IMR-90 (cell line): Measurements from ENCODE around the gene TSPAN14. TPM values are rescaled to one million over a fixed set of nuclear protein-coding genes. Genes with fewer than 3 reads are reported as not detected.

Source experiments
- ATAC-seq: fragments of 200-7000 bp; cut with Tn5 transposase; 2 replicates; pipeline ENCODE4 v1.9.1; 2020; ENCODE audit warnings: low read depth, mild to moderate bottlenecking, moderate library complexity
- BruUV-seq: library from RNA; stranded (reverse); fragments of 400-500 nt; replicated peaks from 2 replicates; lab custom pipeline; 2021; lab: Mats Ljungman, UMichigan
- CTCF ChIA-PET: fragments of 300-600 bp; formaldehyde crosslinking; extraction: SDS; loops from one replicate; lab custom pipeline; 2021; ENCODE audit warnings: antibody characterized with exemption; lab: Yijun Ruan, JAX
- POLR2A ChIA-PET: fragments of 300-600 bp; sonication (Branson Sonifier 250); formaldehyde crosslinking; loops from one replicate; lab custom pipeline; 2022; ENCODE audit warnings: antibody characterized with exemption; ENCODE audit not compliant: unreplicated experiment; lab: Charles Lee
- DNase-seq: peaks from one replicate; pipeline ENCODE4 v3.0.0; 2013
- H2AFZ ChIP-seq: replicated peaks from 2 replicates; pipeline ENCODE3; 2013; ENCODE audit warnings: low read length, mild to moderate bottlenecking; ENCODE audit not compliant: poor library complexity
- H2AK5ac ChIP-seq: 2 replicates; pipeline ENCODE4 v1.6.1; 2013; ENCODE audit warnings: low read depth, low read length, inconsistent platforms
- H2AK9ac ChIP-seq: replicated peaks from 2 replicates; pipeline ENCODE3; 2013; ENCODE audit warnings: mild to moderate bottlenecking, low read depth, low read length, moderate library complexity; ENCODE audit not compliant: poor library complexity
- H2BK120ac ChIP-seq: 2 replicates; pipeline ENCODE4 v1.6.1; 2013; ENCODE audit warnings: low read depth, low read length, inconsistent platforms
- H2BK15ac ChIP-seq: 3 replicates; pipeline ENCODE4 v1.6.1; 2013; ENCODE audit warnings: low read depth, low read length, inconsistent platforms
- H2BK20ac ChIP-seq: 2 replicates; pipeline ENCODE4 v1.6.1; 2013; ENCODE audit warnings: low read depth, mild to moderate bottlenecking, inconsistent platforms, low read length, moderate library complexity
- H2BK5ac ChIP-seq: 2 replicates; pipeline ENCODE4 v1.6.1; 2013; ENCODE audit warnings: mild to moderate bottlenecking, low read depth, low read length, inconsistent platforms; ENCODE audit not compliant: poor library complexity, severe bottlenecking
- H3K14ac ChIP-seq: replicated peaks from 2 replicates; pipeline ENCODE4 v1.6.1; 2013; ENCODE audit warnings: low read depth, low read length, inconsistent platforms
- H3K18ac ChIP-seq: 2 replicates; pipeline ENCODE4 v1.6.1; 2013; ENCODE audit warnings: low read depth, low read length, control low read depth
- H3K23ac ChIP-seq: 2 replicates; pipeline ENCODE4 v1.6.1; 2013; ENCODE audit warnings: low read depth, low read length, inconsistent platforms
- H3K27ac ChIP-seq: 2 replicates; pipeline ENCODE4 v1.5.1; 2013; ENCODE audit warnings: mild to moderate bottlenecking, control low read depth, low read length; ENCODE audit not compliant: insufficient read depth
- H3K27me3 ChIP-seq: 2 replicates; pipeline ENCODE4 v1.6.1; 2013; ENCODE audit warnings: low read length; ENCODE audit not compliant: control insufficient read depth, insufficient read depth
- H3K36me3 ChIP-seq: 2 replicates; pipeline ENCODE4 v1.6.1; 2013; ENCODE audit warnings: low read length, mixed read lengths; ENCODE audit not compliant: control insufficient read depth, insufficient read depth
- H3K4ac ChIP-seq: 2 replicates; pipeline ENCODE4 v1.6.1; 2013; ENCODE audit warnings: low read depth, low read length, inconsistent platforms
- H3K4me1 ChIP-seq: 2 replicates; pipeline ENCODE4 v1.6.1; 2013; ENCODE audit warnings: low read length, mixed read lengths; ENCODE audit not compliant: control insufficient read depth, insufficient read depth
- H3K4me2 ChIP-seq: 2 replicates; pipeline ENCODE4 v1.6.1; 2013; ENCODE audit warnings: low read depth, mild to moderate bottlenecking, control low read depth, low read length, moderate library complexity
- H3K4me3 ChIP-seq: 2 replicates; pipeline ENCODE4 v1.5.1; 2013; ENCODE audit warnings: low read depth, mild to moderate bottlenecking, control low read depth, low read length, moderate library complexity; ENCODE audit not compliant: insufficient read depth
- H3K56ac ChIP-seq: 2 replicates; pipeline ENCODE4 v1.6.1; 2013; ENCODE audit warnings: low read length, inconsistent platforms; ENCODE audit not compliant: insufficient read depth; ENCODE audit errors: extremely low read depth
- H3K79me1 ChIP-seq, 2 experiments: 2 replicates each; pipeline ENCODE4 v1.6.1; 2013; ENCODE audit warnings: low read length in 2 of 2, inconsistent platforms in 1 of 2, low read depth in 1 of 2
- H3K9ac ChIP-seq: 2 replicates; pipeline ENCODE4 v1.6.1; 2013; ENCODE audit warnings: low read depth, low read length, control low read depth
- H3K9me1 ChIP-seq: 2 replicates; pipeline ENCODE4 v1.6.1; 2013; ENCODE audit warnings: low read length, inconsistent platforms; ENCODE audit not compliant: insufficient read depth
- H3K9me3 ChIP-seq: 2 replicates; pipeline ENCODE4 v1.6.1; 2013; ENCODE audit warnings: low read length; ENCODE audit not compliant: control insufficient read depth, insufficient read depth
- H4K20me1 ChIP-seq: 2 replicates; pipeline ENCODE4 v1.6.1; 2013; ENCODE audit warnings: low read length, inconsistent platforms; ENCODE audit not compliant: insufficient read depth
- H4K5ac ChIP-seq: 2 replicates; pipeline ENCODE4 v1.6.1; 2013; ENCODE audit warnings: mild to moderate bottlenecking, low read depth, low read length, control low read depth
- H4K8ac ChIP-seq, 2 experiments: 2 replicates each; pipeline ENCODE4 v1.6.1; 2013; ENCODE audit warnings: low read depth in 2 of 2, low read length in 2 of 2, control low read depth in 1 of 2, inconsistent platforms in 1 of 2
- H4K91ac ChIP-seq: 2 replicates; pipeline ENCODE4 v1.6.1; 2013; ENCODE audit warnings: low read depth, low read length, inconsistent platforms; ENCODE audit not compliant: insufficient read depth
- CEBPB ChIP-seq: IDR thresholded peaks from 2 replicates; pipeline ENCODE4 v1.6.1; 2012; ENCODE audit warnings: low read depth, low read length, improper control_type of control experiment
- WGBS, 2 experiments: methylation state at CpG; one replicate each; pipeline versions ENCODE4 v1.1.5 to v1.1.7; 2013; ENCODE audit warnings: missing lambda C conversion rate in 2 of 2; ENCODE audit not compliant: insufficient read length in 1 of 2; ENCODE audit errors: extremely low coverage in 2 of 2; 5-methylcytosine and 5-hydroxymethylcytosine counted together
- dilution Hi-C: fragments of 300-500 bp; cut with HindIII; formaldehyde crosslinking; loops from one replicate; pipeline ENCODE4 v1.14.3; 2018; ENCODE audit warnings: low sequenced_read_pairs; ENCODE audit not compliant: unreplicated experiment
- in situ Hi-C: fragments of 300-500 bp; cut with MboI; formaldehyde crosslinking; loops from 3 replicates; pipeline ENCODE4 v1.14.3; 2019; ENCODE audit warnings: low sequenced_read_pairs, inconsistent platforms, mixed read lengths
- intact Hi-C: fragments of 100-400 bp; cut with micrococcal nuclease; formaldehyde crosslinking; loops from 2 replicates; pipeline ENCODE4 v1.10.0; 2022
- polyA plus RNA-seq, 3 experiments: library from polyadenylated mRNA; depleted of rRNA; stranded (reverse); fragments of >200 nt; gene quantifications; 2 replicates each; pipeline ENCODE4 v1.2.3, GENCODE V29; 2012; ENCODE audit warnings: low replicate concordance in 1 of 3
- total RNA-seq: library from RNA; depleted of rRNA; stranded (reverse); fragments of >200 nt; gene quantifications from 2 replicates; pipeline ENCODE4 v1.2.3, GENCODE V29; 2012; rRNA removed

TSPAN14 gene
- total and polyA plus RNA-seq, 2 of the 4 experiments (the other 2 are of a cell fraction): 18.5 to 43.0 TPM

DNA sequence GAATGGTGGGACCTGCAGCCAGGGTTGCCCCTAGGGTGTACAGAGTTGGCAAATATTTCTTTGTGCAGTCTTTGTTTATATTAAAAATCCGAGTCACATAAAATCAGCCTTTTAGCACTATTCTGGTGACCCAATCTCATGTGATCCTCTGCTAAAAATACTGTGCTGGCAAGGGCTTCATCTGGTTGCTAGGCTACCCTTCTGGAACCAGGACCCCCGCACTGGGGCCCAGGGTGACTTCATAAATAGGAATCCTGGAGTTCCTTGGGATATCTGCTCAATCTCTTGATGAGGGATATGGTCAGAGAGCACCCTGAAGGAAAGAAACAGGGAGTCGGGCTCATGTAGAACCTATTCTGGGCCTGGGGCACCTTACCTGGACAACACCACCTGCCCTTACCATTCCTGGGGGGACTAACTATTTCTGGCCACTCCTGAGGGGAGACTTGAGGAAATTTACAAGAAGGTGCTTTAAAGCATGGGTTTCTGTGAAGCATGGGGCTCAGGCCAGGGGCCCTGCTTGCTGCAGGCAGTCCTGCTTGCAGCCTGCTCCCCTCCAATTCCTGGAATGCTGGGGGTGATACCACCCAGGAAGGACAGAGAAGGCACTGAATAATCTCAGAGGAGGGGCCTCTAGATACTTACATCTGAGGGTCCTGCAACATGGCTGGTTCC, 128.3 kb downstream of the TSPAN14 start:
- Histone ChIP-seq H3K9me1 (no peaks in the 10 kb centered on the region), H2AK5ac (no peak overlapping the region), H3K9ac (no peak overlapping the region), H3K14ac (no peak overlapping the region), H3K18ac (no peak overlapping the region), H3K27me3 (peaks cover 2% of the 10 kb centered on the region; the same call in 1 of the 2 replicates), H2AK9ac (no peak overlapping the region), H3K4me1 (no peaks in the 10 kb centered on the region), H3K36me3 (no peaks in the 10 kb centered on the region), H3K79me1 (no peaks in the 10 kb centered on the region), H2BK120ac (no peak overlapping the region), H2BK20ac (no peak overlapping the region), H2AFZ (no peak overlapping the region), H3K23ac (no peak overlapping the region), H3K56ac (no peak overlapping the region), H3K9me3 (no peaks in the 10 kb centered on the region), H4K5ac (no peak overlapping the region), H3K4ac (no peak overlapping the region), H2BK5ac (no peak overlapping the region), H4K20me1 (no peaks in the 10 kb centered on the region), H3K4me2 (no peak overlapping the region), H3K4me3 (no peak overlapping the region), H4K8ac (no peak overlapping the region), H4K91ac (no peak overlapping the region), H2BK15ac (no peak overlapping the region), H3K27ac (no peak overlapping the region)
- BruUV-seq: no TSS peak
- 0% methylated on average over 1 of the region's 3 CpGs; no CpG with 5 or more reads in 1 of the 2 experiments for WGBS, 2 experiments
- ChIA-PET CTCF (no interaction called here), POLR2A (no interaction called here)
- ATAC-seq (no peak), DNase-seq (no peak)
- no peak for TF ChIP-seq CEBPB
- dilution Hi-C loops (no loop called here), in situ Hi-C loops (no loop called here), intact Hi-C loops (no loop called here)

Other genes starting within 250 kb of the TSPAN14 start
- 39.4 and 40.8 TPM in 2 replicates for gene ANXA11, start 248.8 kb upstream of the TSPAN14 start, total RNA-seq
- 109 and 114 TPM in 2 replicates for gene ANXA11, start 248.8 kb upstream of the TSPAN14 start, polyA plus RNA-seq (2012; rRNA removed)
- gene MAT1A, start 164.7 kb upstream of the TSPAN14 start, total RNA-seq: not detected in 2 replicates
- not detected in 2 replicates for gene MAT1A, start 164.7 kb upstream of the TSPAN14 start, polyA plus RNA-seq (2012; rRNA removed)
- not detected in 2 replicates for gene DYDC1, start 97.6 kb upstream of the TSPAN14 start, total RNA-seq
- not detected in 2 replicates for gene DYDC1, start 97.6 kb upstream of the TSPAN14 start, polyA plus RNA-seq (2012; rRNA removed)
- not detected in 2 replicates for gene DYDC2, start 97.5 kb upstream of the TSPAN14 start, total RNA-seq
- not detected in 2 replicates for gene DYDC2, start 97.5 kb upstream of the TSPAN14 start, polyA plus RNA-seq (2012; rRNA removed)
- 0.90 and 1.1 TPM in 2 replicates for gene PRXL2A, start 45.8 kb upstream of the TSPAN14 start, total RNA-seq
- 0.60 and 0.92 TPM in 2 replicates for gene PRXL2A, start 45.8 kb upstream of the TSPAN14 start, polyA plus RNA-seq (2012; rRNA removed)
- gene SH2D4B, start 83.6 kb downstream of the TSPAN14 start, total RNA-seq: not detected in 2 replicates
- not detected in 2 replicates for gene SH2D4B, start 83.6 kb downstream of the TSPAN14 start, polyA plus RNA-seq (2012; rRNA removed)